GM11168 (cell line): ENCODE measurements around the gene USP17L28.
"Not testable (repeated sequence)": the region's sequence is repeated elsewhere in the genome, so short reads cannot be mapped to it uniquely, and the experiment has no call there.

Experiments used
- in situ Hi-C: fragments of 300-500 bp; cut with MboI; formaldehyde crosslinking; loops from one replicate; pipeline ENCODE4 v1.12.0; 2022; ENCODE audit warnings: low sequenced_read_pairs; ENCODE audit not compliant: unreplicated experiment

USP17L28 gene, protein sequence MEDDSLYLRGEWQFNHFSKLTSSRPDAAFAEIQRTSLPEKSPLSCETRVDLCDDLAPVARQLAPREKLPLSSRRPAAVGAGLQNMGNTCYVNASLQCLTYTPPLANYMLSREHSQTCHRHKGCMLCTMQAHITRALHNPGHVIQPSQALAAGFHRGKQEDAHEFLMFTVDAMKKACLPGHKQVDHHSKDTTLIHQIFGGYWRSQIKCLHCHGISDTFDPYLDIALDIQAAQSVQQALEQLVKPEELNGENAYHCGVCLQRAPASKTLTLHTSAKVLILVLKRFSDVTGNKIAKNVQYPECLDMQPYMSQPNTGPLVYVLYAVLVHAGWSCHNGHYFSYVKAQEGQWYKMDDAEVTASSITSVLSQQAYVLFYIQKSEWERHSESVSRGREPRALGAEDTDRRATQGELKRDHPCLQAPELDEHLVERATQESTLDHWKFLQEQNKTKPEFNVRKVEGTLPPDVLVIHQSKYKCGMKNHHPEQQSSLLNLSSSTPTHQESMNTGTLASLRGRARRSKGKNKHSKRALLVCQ

DNA sequence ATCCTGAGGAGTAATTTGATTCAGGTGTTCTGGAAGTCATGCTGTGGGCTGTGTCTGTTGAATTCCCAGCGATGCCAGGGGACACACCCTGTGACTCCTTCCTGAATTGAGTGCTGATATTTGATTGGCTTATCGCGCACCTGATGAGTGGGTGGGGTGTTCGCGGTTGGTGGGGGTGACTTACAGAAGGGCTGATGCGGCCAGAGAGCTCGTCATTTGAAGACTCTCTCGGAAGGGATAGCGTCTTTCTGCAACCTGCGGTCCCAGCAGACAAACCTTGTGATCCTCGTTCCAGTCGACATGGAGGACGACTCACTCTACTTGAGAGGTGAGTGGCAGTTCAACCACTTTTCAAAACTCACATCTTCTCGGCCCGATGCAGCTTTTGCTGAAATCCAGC, at the start of gene USP17L28:
Gene USP17L28 (plus strand): TSS at position 301 of the 400 bp plus-strand sequence. CDS start 0 bp downstream, at position 301.
- in situ Hi-C loops, result not testable (repeated sequence)

DNA sequence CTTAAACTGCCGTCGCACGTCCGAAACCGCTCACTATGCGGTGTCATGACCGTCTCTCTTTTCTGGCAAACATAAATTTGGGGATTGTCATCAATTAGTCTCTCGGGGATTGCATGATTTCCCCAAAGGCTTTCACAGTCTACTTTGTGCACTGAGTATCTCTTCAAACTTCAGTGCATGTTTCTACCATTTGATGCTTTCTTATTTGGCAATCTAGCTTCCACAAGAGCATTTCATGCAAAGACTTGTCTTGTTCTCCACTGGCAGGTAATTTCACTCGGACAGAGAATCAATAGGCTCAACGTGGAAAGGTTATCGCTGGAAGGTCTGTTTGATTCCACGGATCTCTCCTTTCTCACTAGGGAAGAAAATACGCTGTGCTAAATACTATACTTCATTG, 24.5 kb upstream of the USP17L28 start:
- in situ Hi-C loops, result not testable (repeated sequence)

DNA sequence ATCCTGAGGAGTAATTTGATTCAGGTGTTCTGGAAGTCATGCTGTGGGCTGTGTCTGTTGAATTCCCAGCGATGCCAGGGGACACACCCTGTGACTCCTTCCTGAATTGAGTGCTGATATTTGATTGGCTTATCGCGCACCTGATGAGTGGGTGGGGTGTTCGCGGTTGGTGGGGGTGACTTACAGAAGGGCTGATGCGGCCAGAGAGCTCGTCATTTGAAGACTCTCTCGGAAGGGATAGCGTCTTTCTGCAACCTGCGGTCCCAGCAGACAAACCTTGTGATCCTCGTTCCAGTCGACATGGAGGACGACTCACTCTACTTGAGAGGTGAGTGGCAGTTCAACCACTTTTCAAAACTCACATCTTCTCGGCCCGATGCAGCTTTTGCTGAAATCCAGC, 23.8 kb upstream of the USP17L28 start, which contains the start of gene USP17L24:
Gene USP17L24 (plus strand): TSS at position 301 of the 400 bp plus-strand sequence. CDS start 0 bp downstream, at position 301.
- in situ Hi-C loops, result not testable (repeated sequence)

GRCh38 chr4:9329611-9330010, 19.1 kb upstream of the USP17L28 start, which contains the start of gene USP17L25:
Gene USP17L25 (plus strand): TSS chr4:9329911. CDS start chr4:9329911, 0 bp downstream.
- in situ Hi-C loops, result not testable (repeated sequence)

GRCh38 chr4:9334358-9334757, 14.3 kb upstream of the USP17L28 start, which contains the start of gene USP17L26:
Gene USP17L26 (plus strand): TSS chr4:9334658. CDS start chr4:9334658, 0 bp downstream.
- in situ Hi-C loops, result not testable (repeated sequence)

DNA sequence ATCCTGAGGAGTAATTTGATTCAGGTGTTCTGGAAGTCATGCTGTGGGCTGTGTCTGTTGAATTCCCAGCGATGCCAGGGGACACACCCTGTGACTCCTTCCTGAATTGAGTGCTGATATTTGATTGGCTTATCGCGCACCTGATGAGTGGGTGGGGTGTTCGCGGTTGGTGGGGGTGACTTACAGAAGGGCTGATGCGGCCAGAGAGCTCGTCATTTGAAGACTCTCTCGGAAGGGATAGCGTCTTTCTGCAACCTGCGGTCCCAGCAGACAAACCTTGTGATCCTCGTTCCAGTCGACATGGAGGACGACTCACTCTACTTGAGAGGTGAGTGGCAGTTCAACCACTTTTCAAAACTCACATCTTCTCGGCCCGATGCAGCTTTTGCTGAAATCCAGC, 9.6 kb upstream of the USP17L28 start, which contains the start of gene USP17L5:
Gene USP17L5 (plus strand): TSS at position 301 of the 400 bp plus-strand sequence. CDS start 0 bp downstream, at position 301.
- in situ Hi-C loops, result not testable (repeated sequence)

DNA sequence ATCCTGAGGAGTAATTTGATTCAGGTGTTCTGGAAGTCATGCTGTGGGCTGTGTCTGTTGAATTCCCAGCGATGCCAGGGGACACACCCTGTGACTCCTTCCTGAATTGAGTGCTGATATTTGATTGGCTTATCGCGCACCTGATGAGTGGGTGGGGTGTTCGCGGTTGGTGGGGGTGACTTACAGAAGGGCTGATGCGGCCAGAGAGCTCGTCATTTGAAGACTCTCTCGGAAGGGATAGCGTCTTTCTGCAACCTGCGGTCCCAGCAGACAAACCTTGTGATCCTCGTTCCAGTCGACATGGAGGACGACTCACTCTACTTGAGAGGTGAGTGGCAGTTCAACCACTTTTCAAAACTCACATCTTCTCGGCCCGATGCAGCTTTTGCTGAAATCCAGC, 4.8 kb upstream of the USP17L28 start, which contains the start of gene USP17L27:
Gene USP17L27 (plus strand): TSS at position 301 of the 400 bp plus-strand sequence. CDS start 0 bp downstream, at position 301.
- in situ Hi-C loops, result not testable (repeated sequence)

DNA sequence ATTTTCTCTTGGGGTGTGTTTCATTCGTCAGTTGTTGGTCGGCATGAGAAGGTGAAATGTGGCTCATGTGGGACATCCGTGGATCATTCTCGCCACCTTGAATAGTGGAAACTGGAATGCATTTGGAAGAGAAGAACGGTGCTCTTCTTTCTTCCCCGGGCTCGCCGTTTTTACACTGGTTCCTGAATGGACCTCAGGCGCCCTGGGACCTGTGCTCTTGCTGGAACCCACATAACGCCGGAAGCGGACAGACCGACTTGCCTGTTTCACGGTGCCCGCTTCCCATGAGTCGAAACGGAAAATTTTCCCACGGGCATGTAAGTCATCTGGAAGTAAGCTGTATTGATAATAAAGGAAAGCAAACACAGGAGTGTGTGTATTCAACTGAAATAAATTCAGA, 2.2 kb downstream of the USP17L28 start:
- in situ Hi-C loops, result loop anchor here (25.0 kb wide), 1 partner anchor 214 kb away; no protein-coding TSS in a partner anchor

DNA sequence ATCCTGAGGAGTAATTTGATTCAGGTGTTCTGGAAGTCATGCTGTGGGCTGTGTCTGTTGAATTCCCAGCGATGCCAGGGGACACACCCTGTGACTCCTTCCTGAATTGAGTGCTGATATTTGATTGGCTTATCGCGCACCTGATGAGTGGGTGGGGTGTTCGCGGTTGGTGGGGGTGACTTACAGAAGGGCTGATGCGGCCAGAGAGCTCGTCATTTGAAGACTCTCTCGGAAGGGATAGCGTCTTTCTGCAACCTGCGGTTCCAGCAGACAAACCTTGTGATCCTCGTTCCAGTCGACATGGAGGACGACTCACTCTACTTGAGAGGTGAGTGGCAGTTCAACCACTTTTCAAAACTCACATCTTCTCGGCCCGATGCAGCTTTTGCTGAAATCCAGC, 4.6 kb downstream of the USP17L28 start, which contains the start of gene USP17L29:
Gene USP17L29 (plus strand): TSS at position 301 of the 400 bp plus-strand sequence. CDS start 0 bp downstream, at position 301.
- in situ Hi-C loops, result loop anchor here (25.0 kb wide), 1 partner anchor 216 kb away; no protein-coding TSS in a partner anchor

GRCh38 chr4:9362829-9363228, 14.1 kb downstream of the USP17L28 start, which contains the start of gene USP17L30:
Gene USP17L30 (plus strand): TSS chr4:9363129. CDS start chr4:9363129, 0 bp downstream.
- in situ Hi-C loops, result loop anchor here (25.0 kb wide), 1 partner anchor 226 kb away; no protein-coding TSS in a partner anchor

DNA sequence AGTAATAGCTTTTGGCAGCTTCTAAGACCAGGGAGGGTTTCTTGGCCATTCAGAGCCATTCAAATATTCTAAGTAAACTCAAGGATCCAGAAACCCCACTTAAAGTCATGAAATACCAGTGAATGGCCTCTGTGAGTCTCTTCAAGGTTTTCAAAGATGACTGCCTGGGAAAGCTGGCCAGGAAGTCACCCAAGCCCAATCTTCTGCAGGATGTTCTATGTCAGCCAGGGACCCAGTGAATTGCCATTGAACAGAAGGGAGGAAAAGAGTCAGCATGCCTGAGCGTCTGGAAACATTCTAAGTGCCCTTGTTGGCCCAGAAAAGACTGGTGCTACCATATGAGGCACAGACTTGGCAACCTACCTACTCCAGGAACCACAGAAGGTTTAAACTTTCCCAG, 31.2 kb downstream of the USP17L28 start:
- in situ Hi-C loops, result loop anchor here (25.0 kb wide), 1 partner anchor 143 kb away; the partner anchor contains the start of genes USP17L15, USP17L17 and USP17L18

GRCh38 chr4:9381012-9381534, 32.4 kb downstream of the USP17L28 start:
- in situ Hi-C loops, result loop anchor here (25.0 kb wide), 1 partner anchor 144 kb away; the partner anchor contains the start of genes USP17L15, USP17L17 and USP17L18

GRCh38 chr4:9384126-9384525, 35.4 kb downstream of the USP17L28 start:
- in situ Hi-C loops, result loop anchor here (25.0 kb wide), 1 partner anchor 147 kb away; the partner anchor contains the start of genes USP17L15, USP17L17 and USP17L18

DNA sequence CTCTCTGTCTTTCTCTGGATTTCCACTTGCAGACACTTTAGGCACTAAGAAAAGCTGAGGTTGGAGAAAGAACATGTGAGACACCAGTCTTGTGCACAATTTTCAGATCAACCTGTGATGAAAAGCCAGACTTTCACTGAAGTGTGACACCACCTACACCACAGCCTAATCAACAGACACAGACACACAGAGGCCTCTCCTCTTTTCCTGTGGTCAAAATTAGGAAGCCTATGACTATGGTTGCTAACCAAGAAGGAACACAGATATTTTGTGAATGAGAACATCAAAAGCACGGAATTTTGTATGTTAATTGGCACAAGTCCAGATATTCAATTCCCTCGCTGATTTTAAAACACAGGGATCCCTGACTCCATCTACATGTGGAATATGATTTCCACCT, 40.3 kb downstream of the USP17L28 start:
- in situ Hi-C loops, result loop anchor here (25.0 kb wide), 1 partner anchor 152 kb away; the partner anchor contains the start of genes USP17L15, USP17L17 and USP17L18
